Esophagus muscularis mucosa (tissue), 4 donors: ENCODE data around the gene PACSIN1. TPM values are rescaled to one million over a fixed set of nuclear protein-coding genes. Genes with fewer than 3 reads are reported as not detected.

ENCODE experiments used
- DNase-seq: peaks from one replicate; pipeline ENCODE4 v3.0.0-alpha.2; 2017; ENCODE audit errors: extremely low spot score
- H3K27ac ChIP-seq, 4 donors: fragments of 200-600 bp; sonication (generic); replicated peaks in 1 of 4; 1 replicate in 3 of 4; 2 replicates in 1 of 4; pipeline ENCODE4 v1.5.1; 2016 to 2019; ENCODE audit warnings: mild to moderate bottlenecking in 1 of 4
- H3K27me3 ChIP-seq, 4 donors: fragments of 200-600 bp; sonication (generic); one replicate each; pipeline versions ENCODE4 v1.5.1 to v1.6.0; 2016 to 2019
- H3K36me3 ChIP-seq, 4 donors: fragments of 200-600 bp; sonication (generic); one replicate each; pipeline ENCODE4 v1.5.1; 2016 to 2019
- H3K4me1 ChIP-seq, 4 donors: fragments of 200-600 bp; sonication (generic); one replicate each; pipeline ENCODE4 v1.5.1; 2016 to 2019
- H3K4me3 ChIP-seq, 4 donors: fragments of 200-600 bp; sonication (generic); 1 replicate in 2 of 4; 2 replicates in 2 of 4; pipeline ENCODE4 v1.5.1; 2016 to 2019; ENCODE audit warnings: mild to moderate bottlenecking in 4 of 4, moderate library complexity in 1 of 4
- H3K9me3 ChIP-seq, 4 donors: fragments of 200-600 bp; sonication (generic); 1 replicate in 3 of 4; 2 replicates in 1 of 4; pipeline ENCODE4 v1.5.1; 2016 to 2019
- EP300 ChIP-seq: sonication (generic); formaldehyde crosslinking; IDR thresholded peaks from one replicate; pipeline ENCODE4 v1.6.1; 2017; ENCODE audit warnings: antibody characterized with exemption
- POLR2A ChIP-seq: fragments of 450-650 bp; IDR thresholded peaks from one replicate; pipeline ENCODE4 v1.6.1; 2017; ENCODE audit warnings: antibody characterized with exemption, moderate library complexity, mild to moderate bottlenecking, low read depth
- POLR2AphosphoS5 ChIP-seq, 2 donors: sonication (generic); formaldehyde crosslinking; IDR thresholded peaks; one replicate each; pipeline ENCODE4 v1.6.1; 2017; ENCODE audit warnings: antibody characterized with exemption in 2 of 2
- WGBS: methylation state at CpG from one replicate; pipeline ENCODE4 v1.1.5; 2018; 5-methylcytosine and 5-hydroxymethylcytosine counted together
- intact Hi-C: fragments of 100-400 bp; cut with DNase I; formaldehyde crosslinking; loops from one replicate; pipeline ENCODE4 v1.15.1; 2023
- total RNA-seq, 4 donors: library from RNA; depleted of rRNA; stranded (reverse); fragments of >200 nt; gene quantifications; one replicate each; pipeline versions ENCODE4 v1.1.0 to v1.2.1, GENCODE V29; 2016
- TF ChIP-seq, protein P1 (sequence below), 3 experiments: fragments of 200-600 bp in 2 of 3; fragments of 450-650 bp in 1 of 3; sonication (generic) in 2 of 3; IDR thresholded peaks; one replicate each; pipeline ENCODE4 v1.5.1; 2017 to 2019; ENCODE audit warnings: antibody characterized with exemption in 3 of 3, mild to moderate bottlenecking in 2 of 3, moderate library complexity in 1 of 3

PACSIN1 gene
- total RNA-seq, 4 donors from 2014 or later = 0.42 to 2.3 (median 1.7) TPM

DNA sequence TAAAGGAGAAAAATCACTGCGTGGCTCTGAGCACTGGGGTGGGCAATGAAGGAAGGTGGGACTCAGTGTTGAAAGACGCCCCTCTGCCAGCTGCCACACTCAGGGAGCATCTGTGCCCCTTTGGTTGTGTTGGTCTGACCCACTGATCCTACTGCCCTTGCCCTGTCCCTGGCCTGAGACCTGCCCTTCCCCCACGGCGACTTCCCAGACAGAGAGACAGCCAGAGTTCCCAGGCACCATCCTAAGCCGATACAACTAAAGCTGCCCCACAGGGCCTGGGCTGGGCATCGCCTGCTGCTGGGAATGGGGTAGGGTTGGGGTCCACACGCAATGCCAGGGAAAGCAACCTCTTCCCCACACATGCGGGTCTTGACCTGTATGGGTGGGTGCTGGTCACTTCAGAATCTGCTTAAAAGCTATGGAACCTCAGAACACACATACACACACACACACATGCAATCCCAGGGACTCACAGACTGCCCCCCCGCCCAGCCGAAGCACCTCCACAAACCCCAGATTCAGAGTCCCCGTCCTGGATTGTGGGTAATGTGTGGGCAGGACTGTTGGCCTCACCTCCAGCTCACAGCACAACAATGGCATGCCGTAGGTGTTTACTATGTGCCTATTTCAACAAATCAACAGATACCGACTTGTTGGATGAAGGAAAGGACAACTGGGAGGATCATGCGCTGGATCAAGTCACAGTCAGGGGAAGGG lies 101.1 kb downstream of the PACSIN1 start:
- no peaks in the 10 kb centered on the region for H3K9me3 ChIP-seq
- H3K36me3 ChIP-seq = no peaks in the 10 kb centered on the region
- peaks cover 0 to 79% (median 5%) of the 10 kb centered on the region in 4 donors for H3K27me3 ChIP-seq
- 88% methylated on average over 13 of the region's 14 CpGs for WGBS
- intact Hi-C loops = no loop called here
- DNase-seq = no peak
- no peak for TF ChIP-seq EP300
- TF ChIP-seq POLR2AphosphoS5 (IDR thresholded peaks at IDR 0.05) = no peak
- no peak overlapping the region for H3K27ac ChIP-seq
- no peaks in the 10 kb centered on the region for H3K4me1 ChIP-seq
- H3K4me3 ChIP-seq = no peak overlapping the region

DNA sequence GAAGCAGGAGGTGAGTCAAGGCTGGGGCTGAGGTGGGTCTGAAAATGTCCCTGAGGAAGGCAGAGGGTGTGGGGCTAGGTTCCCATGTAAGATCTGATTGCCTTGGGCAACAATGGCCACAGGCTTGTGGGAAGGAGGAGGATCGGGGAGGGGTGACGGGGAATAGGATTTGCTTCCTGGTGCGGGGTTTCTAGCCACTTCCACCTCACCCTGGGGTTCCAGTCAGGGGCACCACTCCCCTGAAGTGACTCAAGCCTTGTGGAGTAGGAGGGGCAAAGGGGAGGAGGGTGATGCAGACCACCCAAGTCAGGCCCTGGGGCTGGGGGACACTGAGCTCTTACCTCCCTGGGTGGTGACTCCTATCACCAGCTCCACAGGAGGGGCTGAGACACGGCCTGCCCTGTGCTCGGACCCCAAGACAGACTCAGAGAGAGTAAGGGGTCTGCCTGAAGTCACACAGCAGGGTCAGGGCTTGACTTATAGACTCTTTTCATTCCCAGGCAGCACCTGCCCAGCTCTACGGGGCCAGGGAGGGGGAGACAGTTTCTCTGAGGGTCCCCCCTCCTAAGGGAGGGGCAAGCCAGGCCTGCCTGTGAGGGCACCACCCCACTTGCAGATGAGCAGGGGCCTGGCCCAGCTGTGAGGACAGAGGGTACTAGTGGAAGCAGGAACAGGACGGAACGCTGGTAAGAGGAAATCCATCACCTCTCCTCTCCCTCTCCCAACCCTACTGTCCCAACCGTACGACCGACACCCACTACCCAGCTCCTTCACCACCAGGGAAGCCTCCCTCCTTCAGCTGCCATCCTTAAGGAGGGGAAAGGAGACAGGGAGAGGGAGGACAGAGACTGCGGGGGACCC lies 102.7 kb downstream of the PACSIN1 start:
- H3K9me3 ChIP-seq = no peaks in the 10 kb centered on the region
- 45% methylated on average over 12 of the region's 12 CpGs for WGBS
- H3K27ac ChIP-seq = no peak overlapping the region
- no peak for DNase-seq
- intact Hi-C loops = no loop called here
- H3K36me3 ChIP-seq = no peaks in the 10 kb centered on the region
- H3K4me3 ChIP-seq = no peak overlapping the region
- H3K27me3 ChIP-seq = peaks cover 0 to 74% (median 5%) of the 10 kb centered on the region in 4 donors
- no peaks in the 10 kb centered on the region for H3K4me1 ChIP-seq
- no peak for TF ChIP-seq POLR2AphosphoS5 (IDR thresholded peaks at IDR 0.05)
- no peak for TF ChIP-seq POLR2A
- no peak for TF ChIP-seq EP300
- TF ChIP-seq, protein P1, sequence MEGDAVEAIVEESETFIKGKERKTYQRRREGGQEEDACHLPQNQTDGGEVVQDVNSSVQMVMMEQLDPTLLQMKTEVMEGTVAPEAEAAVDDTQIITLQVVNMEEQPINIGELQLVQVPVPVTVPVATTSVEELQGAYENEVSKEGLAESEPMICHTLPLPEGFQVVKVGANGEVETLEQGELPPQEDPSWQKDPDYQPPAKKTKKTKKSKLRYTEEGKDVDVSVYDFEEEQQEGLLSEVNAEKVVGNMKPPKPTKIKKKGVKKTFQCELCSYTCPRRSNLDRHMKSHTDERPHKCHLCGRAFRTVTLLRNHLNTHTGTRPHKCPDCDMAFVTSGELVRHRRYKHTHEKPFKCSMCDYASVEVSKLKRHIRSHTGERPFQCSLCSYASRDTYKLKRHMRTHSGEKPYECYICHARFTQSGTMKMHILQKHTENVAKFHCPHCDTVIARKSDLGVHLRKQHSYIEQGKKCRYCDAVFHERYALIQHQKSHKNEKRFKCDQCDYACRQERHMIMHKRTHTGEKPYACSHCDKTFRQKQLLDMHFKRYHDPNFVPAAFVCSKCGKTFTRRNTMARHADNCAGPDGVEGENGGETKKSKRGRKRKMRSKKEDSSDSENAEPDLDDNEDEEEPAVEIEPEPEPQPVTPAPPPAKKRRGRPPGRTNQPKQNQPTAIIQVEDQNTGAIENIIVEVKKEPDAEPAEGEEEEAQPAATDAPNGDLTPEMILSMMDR (IDR thresholded peaks at IDR 0.05) = no peak

DNA sequence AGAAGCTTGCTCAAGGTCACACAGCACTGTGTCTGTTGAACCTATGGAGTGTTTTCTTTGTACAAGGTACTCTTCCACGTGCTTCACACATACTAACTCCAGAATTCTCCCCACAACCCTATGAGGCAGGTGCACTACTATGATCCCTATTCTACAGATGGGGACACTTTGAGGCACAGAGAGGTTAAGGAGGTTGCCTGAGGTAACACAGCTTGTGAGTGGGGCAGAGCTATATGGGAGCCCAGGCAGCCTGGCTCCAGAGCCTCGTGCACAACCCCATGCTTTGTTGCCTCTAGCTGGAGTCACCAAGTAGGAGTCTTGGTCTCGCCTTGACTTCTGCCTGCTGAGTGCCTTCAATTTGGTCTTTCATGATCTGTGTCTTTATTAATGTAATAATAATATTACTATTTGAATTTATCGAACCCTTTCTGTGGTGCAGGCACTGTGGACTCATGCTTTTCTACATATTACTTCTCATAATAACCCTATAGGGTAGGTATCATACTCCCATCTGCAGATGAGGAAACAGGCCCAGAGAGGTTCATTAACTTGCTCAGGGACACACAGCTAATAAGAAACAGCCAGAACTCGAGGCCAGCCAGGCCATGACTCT lies 103.6 kb downstream of the PACSIN1 start:
- H3K4me3 ChIP-seq = no peak overlapping the region
- H3K9me3 ChIP-seq = no peaks in the 10 kb centered on the region
- peaks cover 0 to 72% (median 5%) of the 10 kb centered on the region in 4 donors for H3K27me3 ChIP-seq
- intact Hi-C loops = no loop called here
- no peaks in the 10 kb centered on the region for H3K36me3 ChIP-seq
- H3K27ac ChIP-seq = no peak overlapping the region
- H3K4me1 ChIP-seq = no peaks in the 10 kb centered on the region
- TF ChIP-seq, protein P1 (IDR thresholded peaks at IDR 0.05) = no peak
- TF ChIP-seq POLR2A = no peak
- no peak for TF ChIP-seq EP300
- TF ChIP-seq POLR2AphosphoS5 (IDR thresholded peaks at IDR 0.05) = no peak
- no peak for DNase-seq
- 81% methylated on average over 4 of the region's 5 CpGs for WGBS

DNA sequence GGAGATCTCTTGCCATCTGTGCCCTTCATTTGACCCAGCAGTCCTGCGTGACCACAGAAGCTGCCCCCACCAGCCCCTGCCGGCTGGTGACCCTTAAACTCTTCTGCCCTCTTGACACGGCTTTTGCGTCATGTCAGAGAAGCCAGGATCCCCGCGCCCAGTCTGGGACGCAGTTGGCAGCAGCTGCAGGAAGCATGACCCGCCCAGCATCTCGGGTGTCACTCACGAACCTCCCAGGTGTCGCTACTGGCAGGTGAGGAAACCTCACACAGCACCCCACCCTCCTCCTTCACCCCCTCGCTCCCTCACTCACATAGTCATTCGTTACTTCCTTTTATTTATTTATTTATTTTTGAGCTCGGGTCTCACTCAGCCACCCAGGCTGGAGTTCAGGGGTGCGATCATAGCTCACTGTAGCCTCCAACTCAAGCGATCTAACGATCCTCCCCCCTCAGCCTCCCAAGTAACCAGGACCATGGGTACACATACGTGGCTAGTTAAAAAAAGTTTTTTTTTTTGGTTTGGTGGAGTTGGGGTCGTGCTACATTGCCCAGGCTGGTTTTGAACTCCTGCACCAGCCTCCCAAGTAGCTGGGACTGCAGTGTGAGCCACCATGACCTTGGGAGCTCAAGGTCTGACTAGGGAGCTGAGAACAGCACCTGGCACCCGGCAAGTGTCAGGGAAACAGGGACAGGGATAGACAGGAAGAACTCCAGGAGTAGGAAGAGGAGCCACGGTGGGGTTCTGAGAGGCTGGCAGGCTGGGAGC lies 104.4 kb downstream of the PACSIN1 start:
- WGBS = 76% methylated on average over 21 of the region's 21 CpGs
- intact Hi-C loops = no loop called here
- no peak overlapping the region for H3K4me3 ChIP-seq

More for the DNA sequence above, 104.4 kb downstream of the PACSIN1 start:
- H3K27ac ChIP-seq = no peak overlapping the region
- H3K4me1 ChIP-seq = no peaks in the 10 kb centered on the region
- no peak for DNase-seq
- TF ChIP-seq POLR2AphosphoS5 (IDR thresholded peaks at IDR 0.05) (no peak), EP300 (no peak), POLR2A (no peak)
- TF ChIP-seq, protein P1 (IDR thresholded peaks at IDR 0.05) = no peak
- H3K9me3 ChIP-seq = no peaks in the 10 kb centered on the region
- no peaks in the 10 kb centered on the region for H3K36me3 ChIP-seq
- peaks cover 0 to 72% (median 5%) of the 10 kb centered on the region in 4 donors for H3K27me3 ChIP-seq
